Stimulated activated naive CD8-positive, alpha-beta T cell treated with anti-CD3 and anti-CD28 coated beads, Interleukin-15, amount 100 ng/mL, for 72 hours (primary cell): Measurements from ENCODE around the gene SLCO4A1.
"Not testable (repeated sequence)": the region's sequence is repeated elsewhere in the genome, so short reads cannot be mapped to it uniquely, and the experiment has no call there.

Experiments
- ATAC-seq: fragments of 150-1000 bp; cut with Tn5 transposase; 2 replicates; pipeline ENCODE4 v1.10.0; 2021; ENCODE audit warnings: mild to moderate bottlenecking, moderate library complexity
- DNase-seq, 2 donors: peaks; one replicate each; pipeline ENCODE4 v3.0.0; 2021 to 2022
- H3K27ac Mint-ChIP-seq, 2 donors: one replicate each; pipeline ENCODE4 v1.8.0; 2022; ENCODE audit warnings: mild to moderate bottlenecking in 2 of 2, mixed read lengths in 2 of 2, moderate library complexity in 2 of 2
- H3K27me3 Mint-ChIP-seq: one replicate; pipeline ENCODE4 v1.8.0; 2022; ENCODE audit warnings: mixed read lengths
- H3K4me1 Mint-ChIP-seq: one replicate; pipeline ENCODE4 v1.8.0; 2022; ENCODE audit warnings: mild to moderate bottlenecking, mixed read lengths
- H3K4me3 Mint-ChIP-seq, 2 donors: one replicate each; pipeline ENCODE4 v1.8.0; 2022; ENCODE audit warnings: mild to moderate bottlenecking in 2 of 2, mixed read lengths in 2 of 2, moderate library complexity in 1 of 2
- H3K9me3 Mint-ChIP-seq, 2 donors: one replicate each; pipeline ENCODE4 v1.8.0; 2022; ENCODE audit warnings: mixed read lengths in 2 of 2

The SLCO4A1 gene

DNA sequence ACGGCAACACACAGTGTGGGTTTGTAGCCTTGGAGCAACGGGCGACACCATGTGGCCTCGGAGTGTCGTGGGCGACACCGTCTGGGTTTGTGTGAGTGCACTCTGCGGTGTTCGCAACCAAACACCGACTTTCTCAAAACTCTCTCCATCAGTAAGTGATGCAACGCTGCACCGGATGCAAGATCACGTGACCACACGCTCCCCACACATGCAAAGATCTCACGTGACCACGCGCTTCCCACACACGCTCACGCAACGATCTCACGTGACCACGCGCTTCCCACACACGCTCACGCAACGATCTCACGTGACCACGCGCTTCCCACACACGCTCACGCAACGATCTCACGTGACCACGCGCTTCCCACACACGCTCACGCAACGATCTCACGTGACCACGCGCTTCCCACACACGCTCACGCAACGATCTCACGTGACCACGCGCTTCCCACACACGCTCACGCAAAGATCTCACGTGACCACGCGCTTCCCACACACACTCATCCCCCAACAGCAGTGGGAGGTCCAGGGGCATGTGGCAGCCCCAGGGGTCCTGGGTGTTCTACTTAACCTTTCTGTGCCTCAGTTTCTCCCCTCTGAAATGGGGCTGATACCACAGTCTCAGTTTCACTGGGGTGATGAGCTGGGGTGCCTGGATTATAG lies 41.5 kb downstream of the SLCO4A1 start:
- Mint-ChIP-seq H3K4me1 (peaks cover 18% of the 10 kb centered on the region), H3K27me3 (peaks cover 29% of the 10 kb centered on the region)
- ATAC-seq, H3K4me3 Mint-ChIP-seq, DNase-seq, H3K9me3 Mint-ChIP-seq, H3K27ac Mint-ChIP-seq: not testable (repeated sequence)

DNA sequence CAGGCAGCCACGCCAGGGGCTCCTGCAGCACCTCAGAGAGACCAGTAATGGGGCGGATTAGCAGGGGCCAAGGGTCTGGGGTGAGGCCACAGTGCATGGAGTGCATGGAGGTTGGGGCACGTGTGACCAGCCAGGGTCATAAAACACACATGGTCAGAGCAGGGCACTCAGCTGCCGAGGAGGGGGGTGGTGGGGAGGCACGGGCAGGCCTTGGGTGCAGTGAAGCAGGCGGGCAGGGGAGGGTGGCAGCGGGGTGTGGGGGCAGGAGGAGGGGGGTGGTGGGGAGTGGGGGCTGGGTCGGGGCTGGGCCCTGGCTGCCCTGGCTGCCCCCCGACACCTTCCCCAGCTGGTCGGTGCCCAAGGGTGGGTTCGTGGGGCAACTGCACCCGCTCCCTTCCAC lies 42.7 kb downstream of the SLCO4A1 start:
- no peaks in the 10 kb centered on the region for H3K9me3 Mint-ChIP-seq
- no peak for ATAC-seq
- no peak overlapping the region for H3K27ac Mint-ChIP-seq
- no peak for DNase-seq
- H3K27me3 Mint-ChIP-seq: peaks cover 29% of the 10 kb centered on the region
- H3K4me3 Mint-ChIP-seq: no peak overlapping the region
- H3K4me1 Mint-ChIP-seq: peaks cover 16% of the 10 kb centered on the region

DNA sequence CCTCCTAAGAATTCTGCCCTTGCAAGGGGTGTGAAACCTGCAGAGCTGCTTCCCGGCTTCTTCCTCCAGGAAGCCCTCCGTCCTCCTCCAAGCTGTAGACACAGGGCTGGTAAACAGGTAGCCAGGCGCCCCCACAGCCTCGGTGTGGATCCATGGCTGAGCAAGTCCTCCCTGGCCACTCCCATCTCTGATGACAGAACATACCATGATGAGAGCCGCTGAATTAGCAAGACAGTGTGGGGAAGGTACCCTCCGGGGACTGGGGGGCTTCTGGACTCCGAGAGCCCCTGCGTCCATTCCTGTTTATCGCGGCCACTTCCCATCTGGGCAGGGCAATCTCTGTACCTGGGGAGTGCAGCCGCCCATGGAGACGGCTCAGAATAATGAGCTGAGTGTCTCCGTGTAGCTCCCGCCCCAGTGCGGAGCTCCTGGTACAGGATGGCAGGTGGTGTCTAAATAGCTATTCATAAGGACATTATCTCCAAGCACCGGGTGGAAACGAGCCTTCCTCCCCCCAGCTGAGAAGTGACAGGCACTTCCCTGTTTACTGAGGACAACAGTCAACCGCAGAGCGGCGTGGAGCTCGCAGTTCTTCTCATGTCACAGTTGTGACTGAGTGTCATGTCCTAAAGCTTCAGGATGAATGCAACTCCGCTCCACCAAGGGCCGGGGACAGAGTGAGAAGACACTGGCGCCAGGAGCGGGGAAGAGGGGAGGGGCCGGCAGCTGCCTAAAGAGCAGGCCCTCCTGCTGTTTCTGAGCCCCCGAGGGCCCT lies 43.7 kb downstream of the SLCO4A1 start:
- DNase-seq (no peak), ATAC-seq (peak; percentile 41)
- H3K27me3 Mint-ChIP-seq: peaks cover 29% of the 10 kb centered on the region
- H3K27ac Mint-ChIP-seq: peak overlapping the region in 1 of 2 donors; percentile 31
- H3K9me3 Mint-ChIP-seq: no peaks in the 10 kb centered on the region
- H3K4me1 Mint-ChIP-seq: peaks cover 16% of the 10 kb centered on the region
- H3K4me3 Mint-ChIP-seq: peak overlapping the region in 1 of 2 donors; percentile 26

DNA sequence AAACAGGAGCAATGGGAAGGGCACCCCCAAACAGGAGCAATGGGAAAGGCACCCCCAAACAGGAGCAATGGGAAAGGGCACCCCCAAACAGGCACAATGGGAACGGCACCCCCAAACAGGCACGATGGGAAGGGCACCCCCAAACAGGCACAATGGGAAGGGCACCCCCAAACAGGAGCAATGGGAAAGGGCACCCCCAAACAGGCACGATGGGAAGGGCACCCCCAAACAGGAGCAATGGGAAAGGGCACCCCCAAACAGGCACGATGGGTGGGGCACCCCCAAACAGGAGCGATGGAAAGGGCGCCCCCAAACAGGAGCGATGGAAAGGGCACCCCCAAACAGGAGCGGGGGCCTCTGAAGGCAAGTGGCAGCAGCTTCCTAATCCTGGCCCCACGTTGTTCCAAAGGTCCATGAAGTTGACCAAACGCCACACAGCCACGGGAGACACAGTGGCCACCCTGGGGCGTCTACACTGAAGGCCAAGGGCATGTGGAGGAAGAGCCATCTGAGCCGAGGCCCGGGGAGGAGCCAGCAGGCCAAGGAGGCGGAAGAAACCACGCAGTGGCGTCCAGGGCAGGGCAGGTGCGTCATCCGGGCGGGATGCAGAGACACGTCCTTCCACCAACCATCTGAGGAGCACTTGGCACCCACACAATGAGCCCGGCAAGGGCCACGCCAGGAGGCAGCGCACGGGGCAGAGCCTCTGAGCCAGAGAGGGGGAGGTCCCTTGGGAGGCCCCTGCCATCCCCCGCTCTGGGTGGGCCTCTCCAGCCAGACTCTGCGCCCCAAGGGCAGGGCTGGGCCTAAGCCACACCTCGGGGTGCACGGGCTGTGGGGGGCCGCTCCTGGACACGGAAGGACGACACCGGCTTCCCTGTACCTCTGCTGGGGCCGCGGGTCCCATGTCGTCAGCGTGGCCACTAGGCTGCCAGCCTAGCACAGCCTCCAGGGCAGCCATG lies 44.8 kb downstream of the SLCO4A1 start:
- Mint-ChIP-seq H3K4me1 (peaks cover 16% of the 10 kb centered on the region), H3K27ac (peak overlapping the region in 1 of 2 donors; percentile 81), H3K27me3 (peaks cover 29% of the 10 kb centered on the region), H3K9me3 (no peaks in the 10 kb centered on the region), H3K4me3 (no peak overlapping the region)
- DNase-seq (no peak), ATAC-seq (no peak)

DNA sequence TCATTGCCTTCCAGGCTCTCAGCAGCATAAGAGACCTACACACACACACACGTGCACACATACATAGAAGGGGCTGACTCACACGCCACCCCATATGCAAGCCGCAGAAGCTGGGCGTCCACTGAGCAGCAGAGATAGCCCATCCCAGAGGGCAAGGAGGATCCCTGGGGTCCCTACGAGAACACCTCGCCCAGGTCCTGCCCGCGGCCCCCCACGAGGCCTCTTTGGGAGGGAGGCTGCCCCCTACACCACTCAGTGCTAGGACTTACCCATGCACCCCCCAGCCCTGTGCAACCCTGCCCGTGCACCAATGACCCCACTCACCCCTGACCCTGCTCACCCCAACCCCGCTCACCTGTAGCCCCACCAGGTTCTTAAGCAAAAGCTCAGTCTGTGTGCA lies 45.8 kb downstream of the SLCO4A1 start:
- peaks cover 16% of the 10 kb centered on the region for H3K4me1 Mint-ChIP-seq
- no peaks in the 10 kb centered on the region for H3K9me3 Mint-ChIP-seq
- no peak for DNase-seq
- H3K4me3 Mint-ChIP-seq: no peak overlapping the region
- peaks cover 37% of the 10 kb centered on the region for H3K27me3 Mint-ChIP-seq
- ATAC-seq: no peak
- H3K27ac Mint-ChIP-seq: no peak overlapping the region

DNA sequence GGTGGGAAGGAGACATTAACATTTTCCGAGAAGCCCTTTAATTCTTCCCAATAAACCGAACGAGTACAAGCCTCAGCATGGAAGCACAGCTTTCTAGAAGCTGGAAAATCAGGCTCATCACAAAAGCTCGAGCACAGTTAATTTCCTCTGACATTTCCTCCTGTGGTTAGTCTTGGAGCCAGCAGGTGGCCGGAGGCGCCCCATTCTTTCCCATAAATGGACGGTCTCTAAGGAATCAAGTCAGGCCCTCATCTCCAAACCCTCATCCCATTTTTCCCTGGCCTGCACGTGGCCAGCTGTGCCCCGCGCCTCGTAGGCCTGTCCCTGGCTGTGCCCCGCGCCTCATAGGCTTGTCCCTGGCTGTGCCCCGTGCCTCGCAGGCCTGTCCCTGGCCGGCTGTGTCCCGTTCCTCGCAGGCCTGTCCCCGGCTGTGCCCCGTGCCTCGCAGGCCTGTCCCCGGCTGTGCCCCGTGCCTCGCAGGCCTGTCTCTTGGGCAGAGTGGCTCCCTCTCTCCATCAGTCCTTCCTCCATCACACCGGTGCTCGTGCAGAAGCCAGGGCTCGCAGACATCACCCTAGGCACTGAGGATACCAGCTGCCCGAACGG lies 46.7 kb downstream of the SLCO4A1 start:
- no peak for DNase-seq
- Mint-ChIP-seq H3K4me1 (peaks cover 16% of the 10 kb centered on the region), H3K27me3 (peaks cover 44% of the 10 kb centered on the region), H3K27ac (no peak overlapping the region), H3K4me3 (no peak overlapping the region), H3K9me3 (no peaks in the 10 kb centered on the region)
- ATAC-seq: no peak

DNA sequence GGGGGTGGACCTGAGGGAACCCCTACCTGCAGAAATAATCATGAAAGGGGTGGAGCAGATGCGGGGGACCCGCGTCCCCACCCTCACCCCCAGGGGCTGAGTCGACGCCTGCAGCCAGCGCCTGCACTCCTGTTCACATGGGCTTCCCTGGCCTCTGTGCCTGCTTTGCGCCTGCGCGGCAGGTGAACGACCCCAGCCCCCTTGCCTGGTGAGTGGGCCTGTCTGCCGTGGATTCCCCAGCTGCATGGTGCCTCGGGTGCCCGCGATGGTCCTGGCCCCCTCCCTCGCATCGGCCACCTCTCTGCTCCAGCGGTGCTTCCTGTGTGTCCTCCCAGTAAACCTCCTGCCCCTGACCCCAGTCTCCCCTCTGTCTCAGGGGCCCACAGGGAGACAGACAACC lies 47.6 kb downstream of the SLCO4A1 start:
- DNase-seq: no peak
- peaks cover 16% of the 10 kb centered on the region for H3K4me1 Mint-ChIP-seq
- H3K27me3 Mint-ChIP-seq: peaks cover 41% of the 10 kb centered on the region
- no peak overlapping the region for H3K4me3 Mint-ChIP-seq
- H3K9me3 Mint-ChIP-seq: no peaks in the 10 kb centered on the region
- no peak overlapping the region for H3K27ac Mint-ChIP-seq
- no peak for ATAC-seq

DNA sequence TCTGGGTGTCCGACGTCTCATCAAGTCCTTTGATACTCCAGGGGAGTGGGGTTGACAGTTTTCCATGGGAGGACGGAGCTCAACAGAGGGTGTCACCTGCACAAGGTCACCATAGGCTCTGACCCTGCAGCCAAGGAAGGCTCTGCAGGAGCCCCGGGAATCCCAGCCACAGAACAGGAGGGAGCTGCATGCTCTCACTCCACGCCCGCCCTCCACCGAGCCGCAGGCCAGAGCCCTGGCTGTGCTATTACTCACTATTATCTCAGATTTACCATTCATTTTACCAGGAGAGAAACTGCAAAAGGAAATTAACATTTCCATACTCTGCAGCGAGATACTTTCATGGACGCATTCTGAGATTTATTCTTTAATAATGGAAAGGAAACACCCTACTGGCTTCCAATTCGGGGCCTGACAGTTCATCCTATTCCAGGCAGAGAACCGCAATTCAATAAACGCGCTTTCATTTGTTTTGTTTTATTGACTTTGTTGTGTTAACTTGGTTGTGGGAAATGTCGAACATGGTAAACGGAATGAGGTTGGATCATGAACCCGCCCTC lies 48.0 kb downstream of the SLCO4A1 start:
- H3K27ac Mint-ChIP-seq: peak overlapping the region in 1 of 2 donors; percentile 27
- DNase-seq: no peak
- H3K9me3 Mint-ChIP-seq: no peaks in the 10 kb centered on the region
- no peak for ATAC-seq
- peaks cover 16% of the 10 kb centered on the region for H3K4me1 Mint-ChIP-seq
- no peak overlapping the region for H3K4me3 Mint-ChIP-seq
- H3K27me3 Mint-ChIP-seq: peaks cover 36% of the 10 kb centered on the region

DNA sequence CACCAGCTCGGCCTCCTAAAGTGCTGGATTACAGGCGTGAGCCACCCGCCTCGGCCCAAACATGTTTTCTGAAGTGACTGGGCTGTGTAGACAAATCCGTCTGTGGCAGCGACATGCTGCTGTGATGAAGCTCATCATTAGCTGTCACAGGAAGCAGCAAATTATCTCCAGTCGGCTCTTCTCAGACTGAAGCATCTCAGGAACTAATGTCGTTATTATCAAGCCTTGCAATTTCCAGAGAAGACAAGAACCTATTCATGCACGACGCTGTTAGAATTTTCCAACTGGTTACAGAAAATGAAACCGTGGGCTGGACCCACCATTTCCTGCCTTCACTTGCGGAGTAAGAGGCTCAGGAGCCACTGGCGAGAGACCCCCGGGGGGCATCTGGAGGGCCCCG lies 49.2 kb downstream of the SLCO4A1 start:
- no peak overlapping the region for H3K4me3 Mint-ChIP-seq
- H3K4me1 Mint-ChIP-seq: peaks cover 9% of the 10 kb centered on the region
- H3K27me3 Mint-ChIP-seq: peaks cover 24% of the 10 kb centered on the region
- ATAC-seq: no peak
- no peak for DNase-seq
- no peak overlapping the region for H3K27ac Mint-ChIP-seq
- H3K9me3 Mint-ChIP-seq: no peaks in the 10 kb centered on the region

DNA sequence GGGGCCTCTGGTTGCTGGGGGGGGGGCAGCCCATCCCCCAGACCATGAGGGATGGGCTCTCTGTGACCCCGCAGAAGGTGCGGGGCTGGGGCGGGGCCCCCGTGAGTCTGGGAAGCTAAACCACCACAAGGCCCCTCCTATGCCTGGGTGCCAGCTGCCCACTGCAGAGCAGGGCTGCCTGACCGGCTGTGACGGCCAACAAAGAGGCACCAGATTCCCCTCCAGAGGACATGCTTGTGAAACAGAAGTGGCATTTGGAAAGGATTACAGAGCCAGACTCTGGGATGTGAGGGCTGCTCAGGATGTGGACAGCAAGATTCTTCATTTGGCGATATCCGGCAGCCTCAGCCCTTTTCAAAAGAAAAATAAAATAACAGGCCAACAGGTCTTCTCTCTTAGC lies 49.9 kb downstream of the SLCO4A1 start:
- Mint-ChIP-seq H3K9me3 (no peaks in the 10 kb centered on the region), H3K27me3 (peaks cover 22% of the 10 kb centered on the region), H3K4me3 (no peak overlapping the region), H3K4me1 (peaks cover 5% of the 10 kb centered on the region), H3K27ac (no peak overlapping the region)
- no peak for ATAC-seq
- DNase-seq: no peak

DNA sequence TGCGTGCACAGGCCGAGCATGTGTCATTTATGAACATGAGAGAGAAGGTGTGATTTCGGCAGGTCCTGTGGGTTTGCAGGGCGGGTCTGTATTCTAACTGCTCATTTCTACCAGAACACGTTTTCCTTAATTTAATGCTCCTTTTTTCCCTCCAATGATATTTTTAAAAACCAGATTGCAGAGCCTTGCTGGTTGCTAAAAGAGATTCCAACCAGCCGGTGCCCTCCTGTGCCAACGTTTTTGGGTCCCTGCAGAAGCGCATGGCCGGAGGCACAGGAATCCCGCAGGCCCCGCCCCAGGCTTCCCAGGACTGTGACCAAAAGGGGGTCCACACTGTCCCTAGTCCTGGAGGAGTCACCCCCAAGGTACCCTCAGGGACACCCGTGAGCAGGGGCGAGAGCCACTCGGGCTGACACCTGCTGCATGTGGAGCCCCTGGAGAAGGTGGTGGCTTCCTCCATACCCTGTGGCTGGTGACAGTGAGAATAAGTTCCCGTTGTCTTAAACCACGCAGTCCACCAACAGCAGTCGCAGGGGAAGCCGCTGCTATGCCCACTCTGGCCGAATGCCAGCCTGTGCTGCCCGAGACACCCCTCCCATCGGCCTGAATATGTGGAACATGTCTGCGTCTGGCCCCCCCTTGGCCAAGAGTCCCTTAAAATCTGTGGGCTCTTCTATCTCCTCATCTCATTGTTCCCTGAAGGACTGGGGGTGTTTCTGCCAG lies 50.7 kb downstream of the SLCO4A1 start:
- peaks cover 5% of the 10 kb centered on the region for H3K4me1 Mint-ChIP-seq
- H3K27me3 Mint-ChIP-seq: peaks cover 22% of the 10 kb centered on the region
- H3K27ac Mint-ChIP-seq: no peak overlapping the region
- no peak for ATAC-seq
- DNase-seq: no peak
- H3K4me3 Mint-ChIP-seq: no peak overlapping the region
- H3K9me3 Mint-ChIP-seq: no peaks in the 10 kb centered on the region

DNA sequence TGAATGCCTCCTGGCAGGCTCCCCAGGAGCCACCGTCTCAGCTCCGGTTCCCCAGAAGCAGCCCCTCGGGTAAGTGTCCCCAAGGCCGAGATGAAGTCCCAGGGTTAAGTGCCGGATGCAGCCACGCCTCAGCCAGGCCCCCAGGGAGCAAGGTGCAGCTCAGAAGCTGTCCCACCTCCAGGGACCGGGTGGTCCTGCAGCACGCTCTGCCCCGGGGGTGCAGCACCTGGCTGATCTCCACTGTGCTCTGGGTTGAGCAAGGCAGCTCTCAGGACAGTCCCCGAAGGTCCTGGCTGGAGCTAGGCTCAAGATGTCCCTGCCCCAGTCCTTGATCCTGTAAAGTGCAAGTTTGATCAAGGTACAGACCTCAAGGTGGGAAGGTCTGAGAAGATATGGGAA lies 51.2 kb downstream of the SLCO4A1 start:
- DNase-seq (no peak), ATAC-seq (no peak)
- peaks cover 22% of the 10 kb centered on the region for H3K27me3 Mint-ChIP-seq
- H3K9me3 Mint-ChIP-seq: no peaks in the 10 kb centered on the region
- no peak overlapping the region for H3K27ac Mint-ChIP-seq
- H3K4me3 Mint-ChIP-seq: no peak overlapping the region
- H3K4me1 Mint-ChIP-seq: peaks cover 5% of the 10 kb centered on the region

DNA sequence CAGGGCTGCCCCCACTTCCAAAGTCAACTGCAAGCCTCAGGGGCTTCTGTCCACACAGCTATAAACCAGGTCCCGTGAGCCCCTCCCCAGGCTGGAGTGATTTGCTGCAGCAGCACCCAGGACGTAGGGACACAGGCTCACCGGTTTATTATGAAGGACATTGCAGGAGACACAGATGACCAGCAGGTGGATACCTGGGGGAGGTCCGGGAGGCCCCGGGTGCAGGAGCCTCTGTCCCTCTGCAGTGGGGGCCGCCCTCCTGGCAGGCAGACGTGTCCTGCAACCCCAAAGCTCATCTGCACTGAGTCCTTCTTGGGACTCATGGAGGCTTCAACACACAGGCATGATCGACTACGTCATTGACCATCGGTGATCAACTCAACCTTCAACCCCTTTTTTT lies 51.8 kb downstream of the SLCO4A1 start:
- no peak overlapping the region for H3K27ac Mint-ChIP-seq
- DNase-seq (no peak), ATAC-seq (no peak)
- H3K4me1 Mint-ChIP-seq: peaks cover 5% of the 10 kb centered on the region
- peaks cover 22% of the 10 kb centered on the region for H3K27me3 Mint-ChIP-seq
- no peak overlapping the region for H3K4me3 Mint-ChIP-seq
- H3K9me3 Mint-ChIP-seq: no peaks in the 10 kb centered on the region

DNA sequence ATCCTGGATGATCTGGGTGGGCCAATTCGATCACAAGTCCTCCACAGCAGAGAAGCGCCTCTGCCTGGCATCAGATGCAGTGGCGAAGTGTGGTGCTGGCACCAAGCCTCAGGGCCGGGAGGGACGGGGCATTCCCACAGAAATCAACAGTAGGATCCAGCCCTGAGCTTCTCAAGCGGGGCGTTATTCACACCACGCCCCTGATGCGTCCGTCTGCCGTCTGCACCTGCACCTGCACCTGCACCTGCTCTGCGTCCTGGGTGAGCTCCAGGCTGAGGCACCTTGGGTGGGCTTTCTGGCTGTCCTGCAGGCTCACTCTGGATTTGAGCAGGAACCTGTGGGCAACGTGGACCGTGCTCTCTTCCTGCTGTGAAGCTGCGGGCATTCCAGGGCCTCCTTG lies 52.6 kb downstream of the SLCO4A1 start:
- Mint-ChIP-seq H3K27me3 (peaks cover 22% of the 10 kb centered on the region), H3K4me3 (no peak overlapping the region), H3K4me1 (peaks cover 5% of the 10 kb centered on the region), H3K9me3 (no peaks in the 10 kb centered on the region), H3K27ac (no peak overlapping the region)
- DNase-seq (no peak), ATAC-seq (no peak)
